GM18498 (cell line): ENCODE data around the gene APBA3.

Source experiments
- ATAC-seq: cut with Tn5 transposase; IDR thresholded peaks from one replicate; pipeline ENCODE4 v1.9.1; 2021; ENCODE audit warnings: mild to moderate bottlenecking, moderate library complexity; ENCODE audit not compliant: unreplicated experiment

APBA3 gene

DNA sequence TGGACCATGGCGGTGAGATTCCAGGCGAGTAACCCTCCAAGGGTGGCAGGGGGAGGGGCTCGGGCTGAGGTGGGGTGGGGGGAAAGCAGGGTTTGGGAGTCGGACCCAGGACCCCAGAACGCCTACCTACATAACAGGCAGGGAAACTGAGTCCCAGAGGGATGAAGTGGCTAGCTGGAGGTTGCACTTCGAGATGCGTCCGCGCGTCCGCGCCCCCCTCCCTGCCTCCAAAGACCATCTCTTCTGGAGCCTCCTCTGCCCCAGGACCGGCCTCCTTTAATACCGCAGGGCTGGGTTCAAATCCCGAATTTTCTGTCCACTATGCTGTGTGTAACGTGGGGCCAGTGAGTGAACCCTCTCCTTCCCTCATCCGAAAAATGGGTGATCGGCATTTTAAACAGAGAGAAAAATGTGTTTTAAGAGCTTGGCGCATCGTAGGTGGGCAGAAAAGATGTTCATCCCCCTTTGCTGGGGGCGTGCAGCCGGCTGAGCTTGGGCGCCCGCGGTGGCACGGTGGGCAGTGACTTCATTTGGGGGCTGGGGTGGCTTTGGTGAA is 39.5 kb downstream of the APBA3 start:
- ATAC-seq = no peak

DNA sequence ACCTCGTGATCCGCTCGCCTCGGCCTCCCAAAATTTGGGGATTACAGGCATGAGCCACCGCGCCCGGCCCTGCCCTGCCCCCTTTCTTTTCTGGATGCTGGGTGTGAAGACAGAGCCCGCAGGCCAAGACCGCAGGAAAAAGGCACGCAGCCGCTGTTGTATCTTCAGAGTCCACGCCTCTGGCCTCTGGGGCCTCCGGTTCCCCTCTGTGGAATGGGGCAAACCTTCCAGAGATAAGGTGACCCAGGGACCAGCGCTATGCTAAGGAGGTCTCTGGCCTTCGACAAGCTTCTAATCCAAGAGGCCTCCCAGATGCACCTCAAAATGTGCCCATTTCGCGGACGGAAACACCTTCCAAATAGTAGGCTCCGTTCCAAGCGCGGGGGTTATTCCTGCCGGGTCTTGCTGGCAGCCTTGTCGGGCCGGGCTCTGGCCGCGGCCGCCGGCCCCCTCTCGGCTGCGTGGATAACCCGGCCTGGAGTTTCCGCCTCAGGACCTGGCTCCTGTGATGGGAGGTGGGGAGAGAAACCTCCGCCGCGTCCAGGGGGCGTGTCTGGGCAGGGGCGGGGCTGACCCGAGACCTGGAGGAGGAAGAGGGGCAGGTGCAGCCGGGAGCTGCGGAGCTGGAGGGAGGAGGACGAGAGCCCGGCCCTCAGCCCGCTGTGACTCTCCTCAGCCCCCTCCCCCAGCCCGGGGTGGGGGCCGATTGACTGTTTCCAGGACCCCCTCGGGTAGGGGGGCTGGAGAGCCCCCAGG is 40.2 kb downstream of the APBA3 start:
- ATAC-seq = peak; percentile 43

DNA sequence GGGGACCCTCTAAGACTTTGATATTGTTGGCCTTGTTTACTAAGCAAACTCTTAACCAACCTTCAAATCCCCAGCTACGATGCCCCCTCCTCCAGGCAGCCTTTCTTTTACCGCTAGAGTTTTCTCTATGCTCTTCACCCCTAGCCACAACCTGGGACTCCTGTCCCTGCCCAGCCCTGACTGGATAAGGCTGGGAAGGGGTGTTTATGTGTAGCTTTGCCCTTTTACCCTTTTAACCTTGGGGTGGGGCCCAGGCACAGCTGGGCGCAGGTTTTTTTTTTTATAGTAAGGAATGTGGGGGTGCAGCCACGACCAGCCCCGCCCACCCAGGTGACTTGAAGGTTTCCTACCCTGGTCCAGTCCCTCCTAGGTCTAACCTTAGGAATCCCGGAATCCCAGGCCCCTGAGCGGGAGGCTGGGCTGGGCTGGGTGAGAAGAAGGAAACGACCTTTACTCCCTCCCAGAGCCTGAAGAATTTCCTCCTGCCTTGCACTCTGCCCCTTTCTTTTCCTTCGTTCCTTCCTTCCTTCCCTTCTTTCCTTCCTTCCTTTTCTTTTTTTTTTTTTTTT is 41.1 kb downstream of the APBA3 start:
- no peak for ATAC-seq

DNA sequence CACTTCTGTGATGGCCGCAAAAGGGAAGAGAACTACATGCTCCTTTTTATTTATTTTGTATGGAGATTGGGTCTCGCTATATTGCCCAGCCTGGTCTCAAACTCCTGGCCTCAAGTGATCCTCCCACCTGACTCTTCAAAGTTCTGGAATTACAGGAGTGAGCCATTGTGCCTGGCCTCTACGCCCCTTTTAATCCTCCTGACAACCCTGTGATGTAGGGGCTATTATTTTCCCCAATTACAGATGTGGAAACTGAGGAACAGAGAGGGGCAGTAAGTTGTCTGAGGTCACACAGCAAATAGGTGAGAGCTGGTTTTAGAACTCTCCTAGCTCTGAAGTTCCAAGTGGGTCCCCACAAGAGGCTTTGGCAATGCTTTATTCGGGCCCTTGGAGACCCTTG is 41.6 kb downstream of the APBA3 start:
- no peak for ATAC-seq

DNA sequence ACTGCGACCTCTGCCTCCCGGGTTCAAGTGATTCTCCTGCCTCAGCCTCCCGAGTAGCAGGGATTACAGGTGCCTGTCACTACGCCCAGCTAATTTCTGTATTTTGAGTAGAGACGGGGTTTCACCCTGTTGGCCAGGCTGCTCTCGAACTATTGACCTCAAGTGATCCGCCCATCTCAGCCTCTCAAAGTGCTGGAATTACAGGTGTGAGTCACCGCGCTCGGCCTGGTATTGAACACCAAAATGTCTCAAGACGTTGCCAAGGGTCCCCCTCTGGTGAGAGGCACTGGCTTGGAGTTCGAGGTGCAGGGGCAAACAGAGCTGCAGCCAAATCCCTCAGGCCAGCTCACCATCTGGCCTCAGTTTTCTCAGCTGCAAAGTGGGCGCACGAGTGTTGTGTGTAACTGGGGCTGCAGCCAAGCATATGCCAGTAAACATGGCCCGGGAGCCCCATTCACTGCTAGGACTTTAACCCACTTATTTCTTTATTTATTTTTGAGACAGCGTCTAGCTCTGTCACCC is 45.3 kb downstream of the APBA3 start:
- ATAC-seq = no peak

DNA sequence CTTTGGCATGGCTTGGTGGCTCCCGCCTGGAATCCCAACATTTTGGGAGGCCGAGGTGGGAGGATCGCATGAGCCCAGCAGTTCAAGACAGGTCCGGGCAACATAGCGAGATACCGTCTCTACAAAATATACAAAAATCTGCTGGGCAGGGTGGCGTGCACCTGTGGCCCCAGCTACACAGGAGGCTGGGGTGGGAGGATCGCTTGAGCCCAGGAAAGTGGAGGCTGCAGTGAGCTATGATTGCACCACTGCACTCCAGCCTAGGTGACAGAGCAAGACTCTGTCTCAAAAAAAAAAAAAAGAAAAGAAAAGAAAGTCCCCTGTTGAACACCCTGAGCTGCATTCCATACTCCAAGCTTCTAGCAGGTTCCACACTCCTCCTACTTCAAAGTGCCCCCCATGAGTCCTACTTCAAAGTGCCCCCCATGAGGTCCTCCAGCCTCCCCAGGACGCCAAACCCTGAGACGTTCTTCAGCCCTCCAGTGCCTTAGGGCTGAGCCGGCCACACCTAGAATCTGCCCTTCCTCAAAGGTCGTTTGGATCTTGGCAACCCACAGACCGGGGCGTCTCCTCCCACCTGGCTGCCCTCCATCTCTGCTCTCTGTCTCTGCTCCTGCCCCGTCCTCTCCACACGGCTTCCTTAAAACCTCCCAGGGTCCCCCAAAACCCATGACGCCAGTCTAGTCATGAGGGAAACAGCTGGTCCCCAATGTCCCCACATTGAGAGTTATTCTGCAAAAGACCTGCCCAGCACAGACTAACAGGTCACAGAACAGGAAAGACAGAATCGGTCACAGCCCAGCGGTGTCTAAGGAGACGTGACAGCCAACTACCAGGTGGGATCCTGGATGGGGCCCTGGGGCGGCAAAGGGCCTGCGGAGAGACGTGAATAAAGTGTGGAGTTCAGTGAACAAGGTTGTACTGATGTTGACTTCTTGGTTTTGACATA is 48.6 kb downstream of the APBA3 start:
- ATAC-seq = no peak

DNA sequence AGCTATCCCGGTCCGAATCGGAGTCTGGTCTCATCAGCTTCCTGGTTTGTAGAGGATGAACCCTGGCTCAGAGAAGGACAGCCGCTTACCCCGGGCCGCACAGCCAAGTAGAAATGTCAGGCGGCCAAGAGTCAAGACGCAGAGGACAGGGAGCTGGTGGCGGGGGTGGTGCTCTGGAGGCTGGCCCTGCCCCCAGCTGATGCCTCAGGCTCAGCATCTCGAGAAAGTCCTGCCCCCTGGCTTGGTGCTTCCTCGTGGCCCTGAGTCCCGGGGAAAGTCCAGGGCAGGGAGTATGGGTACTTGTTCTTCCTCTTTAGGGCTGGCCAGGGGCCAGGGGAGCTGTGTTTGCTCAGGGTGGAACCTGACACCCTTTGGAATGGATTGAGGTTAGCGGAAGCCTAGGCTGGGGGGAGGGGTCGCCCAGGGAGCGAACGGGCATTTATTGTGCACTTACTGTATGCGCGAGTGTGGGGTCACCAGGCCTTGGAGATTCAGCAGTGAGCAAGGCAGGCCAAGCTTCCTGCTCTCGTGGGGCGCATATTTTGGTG is 51.2 kb downstream of the APBA3 start:
- ATAC-seq = no peak

DNA sequence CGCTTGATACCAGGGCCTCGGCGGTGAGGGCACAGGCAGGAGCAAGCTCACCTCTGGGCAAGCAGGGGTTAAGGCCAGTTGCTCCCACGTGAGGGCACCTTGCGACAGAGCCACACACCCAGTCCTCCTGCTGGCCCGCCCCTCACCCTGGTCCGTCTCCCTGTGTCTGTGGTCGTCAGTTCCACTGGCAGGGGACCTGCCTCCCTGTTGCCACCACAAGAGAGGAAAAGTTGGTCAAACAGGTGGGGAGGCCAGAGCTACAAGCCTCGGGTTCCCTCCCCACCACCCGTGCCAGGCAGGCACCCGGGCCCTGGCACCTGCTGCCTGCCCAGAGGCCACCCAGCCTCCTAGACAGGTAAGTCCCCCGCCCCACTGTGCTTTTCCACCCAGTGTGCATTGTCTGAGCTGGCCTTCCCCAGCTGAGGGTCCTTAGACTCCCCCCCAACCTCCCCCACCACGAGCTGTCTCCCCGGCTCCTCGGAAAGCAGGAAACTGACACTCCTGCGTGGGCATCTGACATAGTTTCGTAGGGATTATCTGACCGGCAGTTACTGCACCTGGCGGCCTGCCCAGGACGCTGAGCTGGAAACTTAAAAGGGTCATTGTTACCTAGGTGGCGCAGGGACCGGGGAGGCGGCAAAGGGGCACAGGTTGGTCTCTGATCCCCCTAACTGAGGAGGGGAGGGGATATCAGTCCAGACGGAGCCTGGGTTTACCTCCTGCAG is 53.1 kb downstream of the APBA3 start, which contains the start of gene TJP3:
TJP3 (plus strand) TSS at position 178 of the 725 bp plus-strand sequence. CDS start 20,049 bp downstream, outside the sequence.
- no peak for ATAC-seq

DNA sequence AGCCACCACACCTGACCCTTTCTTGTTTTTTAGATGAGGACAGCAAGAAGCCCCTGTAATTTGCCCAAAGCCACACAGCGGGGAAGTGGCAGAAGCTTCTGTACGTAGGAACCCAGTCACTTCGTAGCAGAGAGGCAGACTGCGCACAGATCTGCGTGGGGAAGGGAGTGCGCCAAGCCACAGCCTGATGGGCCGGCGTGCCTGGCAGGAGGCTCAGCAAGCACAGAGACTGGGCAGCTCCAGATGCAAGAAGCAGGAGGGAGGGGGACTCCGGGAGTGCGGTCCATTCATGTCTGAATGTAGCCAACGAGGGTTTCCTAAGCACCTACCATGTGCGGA is 53.7 kb downstream of the APBA3 start:
- no peak for ATAC-seq

DNA sequence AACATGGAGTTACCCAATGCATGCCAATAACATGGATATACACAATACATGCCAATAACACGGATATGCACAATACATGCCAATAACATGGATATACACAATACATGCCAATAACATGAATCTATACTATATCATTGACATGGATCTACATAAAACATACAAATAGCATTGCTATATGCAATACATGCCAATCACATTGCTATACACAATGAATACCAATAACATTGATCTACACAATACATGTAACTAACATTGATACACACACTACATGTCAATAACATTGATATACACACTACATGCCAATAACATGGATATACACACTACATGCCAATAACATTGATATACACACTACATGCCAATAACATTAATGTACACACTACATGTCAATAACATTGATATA is 60.3 kb downstream of the APBA3 start:
- no peak for ATAC-seq
